Prostate gland (tissue), 2 donors: ENCODE measurements around the gene AKAP13. TPM values are rescaled to one million over a fixed set of nuclear protein-coding genes. Genes with fewer than 3 reads are reported as not detected.
A peak's percentile ranks its signal among the peaks of the same experiment; 100 is the strongest.

ENCODE experiments used
- DNase-seq: peaks from one replicate; pipeline ENCODE4 v3.0.0-alpha.2; 2019; ENCODE audit warnings: low spot score
- H3K27ac ChIP-seq, 2 donors: fragments of 200-600 bp; sonication (generic); 2 replicates each; pipeline ENCODE4 v1.5.1; 2017 to 2019
- H3K27me3 ChIP-seq: fragments of 200-600 bp; sonication (generic); replicated peaks from 2 replicates; pipeline ENCODE4 v1.5.1; 2019; ENCODE audit not compliant: insufficient read depth
- H3K36me3 ChIP-seq, 2 donors: fragments of 200-600 bp; sonication (generic); 1 replicate in 1 of 2; 2 replicates in 1 of 2; pipeline versions ENCODE4 v1.5.1 to v1.8.1; 2017 to 2019
- H3K4me1 ChIP-seq: fragments of 200-600 bp; sonication (generic); replicated peaks from 2 replicates; pipeline ENCODE4 v1.5.1; 2019
- H3K4me3 ChIP-seq, 2 donors: fragments of 200-600 bp; sonication (generic); 2 replicates each; pipeline ENCODE4 v1.5.1; 2017 to 2019
- H3K9me3 ChIP-seq: fragments of 200-600 bp; sonication (generic); 2 replicates; pipeline ENCODE4 v1.5.1; 2017
- POLR2A ChIP-seq: fragments of 450-650 bp; IDR thresholded peaks from one replicate; pipeline ENCODE4 v1.6.1; 2016; ENCODE audit warnings: antibody characterized with exemption, mild to moderate bottlenecking
- POLR2AphosphoS5 ChIP-seq: sonication (generic); formaldehyde crosslinking; IDR thresholded peaks from one replicate; pipeline ENCODE4 v1.6.1; 2017; ENCODE audit warnings: antibody characterized with exemption
- WGBS: methylation state at CpG from one replicate; pipeline ENCODE4 v1.1.5; 2018; 5-methylcytosine and 5-hydroxymethylcytosine counted together
- intact Hi-C: fragments of 100-400 bp; cut with DNase I; formaldehyde crosslinking; loops from one replicate; pipeline ENCODE4 v1.14.2; 2022
- total RNA-seq, 2 donors: library from RNA; depleted of rRNA; stranded (reverse); fragments of >200 nt; gene quantifications; one replicate each; pipeline ENCODE4 v1.1.0, GENCODE V29; 2016
- TF ChIP-seq, protein P1 (sequence below), 4 experiments: fragments of 200-600 bp in 2 of 4; fragments of 450-650 bp in 2 of 4; sonication (generic) in 2 of 4; IDR thresholded peaks; 1 replicate in 3 of 4; 2 replicates in 1 of 4; pipeline ENCODE4 v1.5.1; 2016 to 2019; ENCODE audit warnings: antibody characterized with exemption in 4 of 4, mild to moderate bottlenecking in 2 of 4, moderate library complexity in 2 of 4

The AKAP13 gene
- total RNA-seq, 2 donors from 2014 or later, result 102 to 195 TPM

DNA sequence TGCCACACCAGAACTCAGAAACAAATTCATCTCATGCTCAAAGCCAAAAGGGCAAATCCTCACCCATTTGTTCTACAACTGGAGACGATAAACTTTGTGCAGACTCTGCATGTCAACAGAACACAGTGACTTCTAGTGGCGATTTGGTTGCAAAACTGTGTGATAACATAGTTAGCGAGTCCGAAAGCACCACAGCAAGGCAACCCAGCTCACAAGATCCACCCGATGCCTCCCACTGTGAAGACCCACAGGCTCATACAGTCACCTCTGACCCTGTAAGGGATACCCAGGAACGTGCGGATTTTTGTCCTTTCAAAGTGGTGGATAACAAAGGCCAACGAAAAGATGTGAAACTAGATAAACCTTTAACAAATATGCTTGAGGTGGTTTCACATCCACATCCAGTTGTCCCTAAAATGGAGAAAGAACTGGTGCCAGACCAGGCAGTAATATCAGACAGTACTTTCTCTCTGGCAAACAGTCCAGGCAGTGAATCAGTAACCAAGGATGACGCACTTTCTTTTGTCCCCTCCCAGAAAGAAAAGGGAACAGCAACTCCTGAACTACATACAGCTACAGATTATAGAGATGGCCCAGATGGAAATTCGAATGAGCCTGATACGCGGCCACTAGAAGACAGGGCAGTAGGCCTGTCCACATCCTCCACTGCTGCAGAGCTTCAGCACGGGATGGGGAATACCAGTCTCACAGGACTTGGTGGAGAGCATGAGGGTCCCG is 199.7 kb downstream of the AKAP13 start:
- TF ChIP-seq POLR2A (no peak), POLR2AphosphoS5 (peak; percentile 29)
- TF ChIP-seq, protein P1, sequence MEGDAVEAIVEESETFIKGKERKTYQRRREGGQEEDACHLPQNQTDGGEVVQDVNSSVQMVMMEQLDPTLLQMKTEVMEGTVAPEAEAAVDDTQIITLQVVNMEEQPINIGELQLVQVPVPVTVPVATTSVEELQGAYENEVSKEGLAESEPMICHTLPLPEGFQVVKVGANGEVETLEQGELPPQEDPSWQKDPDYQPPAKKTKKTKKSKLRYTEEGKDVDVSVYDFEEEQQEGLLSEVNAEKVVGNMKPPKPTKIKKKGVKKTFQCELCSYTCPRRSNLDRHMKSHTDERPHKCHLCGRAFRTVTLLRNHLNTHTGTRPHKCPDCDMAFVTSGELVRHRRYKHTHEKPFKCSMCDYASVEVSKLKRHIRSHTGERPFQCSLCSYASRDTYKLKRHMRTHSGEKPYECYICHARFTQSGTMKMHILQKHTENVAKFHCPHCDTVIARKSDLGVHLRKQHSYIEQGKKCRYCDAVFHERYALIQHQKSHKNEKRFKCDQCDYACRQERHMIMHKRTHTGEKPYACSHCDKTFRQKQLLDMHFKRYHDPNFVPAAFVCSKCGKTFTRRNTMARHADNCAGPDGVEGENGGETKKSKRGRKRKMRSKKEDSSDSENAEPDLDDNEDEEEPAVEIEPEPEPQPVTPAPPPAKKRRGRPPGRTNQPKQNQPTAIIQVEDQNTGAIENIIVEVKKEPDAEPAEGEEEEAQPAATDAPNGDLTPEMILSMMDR (IDR thresholded peaks at IDR 0.05), result no peak
- 40% methylated on average over 14 of the region's 14 CpGs for WGBS
- intact Hi-C loops, result loop anchor here (5.0 to 10.0 kb wide), 3 partner anchors 38 to 245 kb away; no protein-coding TSS in a partner anchor
- Histone ChIP-seq H3K4me3 (no peak overlapping the region), H3K9me3 (no peaks in the 10 kb centered on the region), H3K36me3 (no peaks in the 10 kb centered on the region), H3K27me3 (no peaks in the 10 kb centered on the region), H3K27ac (peak overlapping the region; percentile 68 to 70), H3K4me1 (no peaks in the 10 kb centered on the region)
- DNase-seq, result no peak

DNA sequence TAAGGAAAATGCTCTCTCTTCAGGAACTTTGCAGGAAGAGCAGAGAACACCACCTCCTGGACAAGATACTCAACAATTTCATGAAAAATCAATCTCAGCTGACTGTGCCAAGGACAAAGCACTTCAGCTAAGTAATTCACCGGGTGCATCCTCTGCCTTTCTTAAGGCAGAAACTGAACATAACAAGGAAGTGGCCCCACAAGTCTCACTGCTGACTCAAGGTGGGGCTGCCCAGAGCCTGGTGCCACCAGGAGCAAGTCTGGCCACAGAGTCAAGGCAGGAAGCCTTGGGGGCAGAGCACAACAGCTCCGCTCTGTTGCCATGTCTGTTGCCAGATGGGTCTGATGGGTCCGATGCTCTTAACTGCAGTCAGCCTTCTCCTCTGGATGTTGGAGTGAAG is 200.5 kb downstream of the AKAP13 start:
- intact Hi-C loops, result loop anchor here (5.0 to 10.0 kb wide), 3 partner anchors 39 to 246 kb away; no protein-coding TSS in a partner anchor
- Histone ChIP-seq H3K27ac (peak overlapping the region; percentile 68 to 70), H3K9me3 (no peaks in the 10 kb centered on the region), H3K27me3 (no peaks in the 10 kb centered on the region), H3K36me3 (no peaks in the 10 kb centered on the region), H3K4me3 (no peak overlapping the region), H3K4me1 (no peaks in the 10 kb centered on the region)
- TF ChIP-seq POLR2AphosphoS5, result no peak
- no peak for TF ChIP-seq POLR2A
- TF ChIP-seq, protein P1 (IDR thresholded peaks at IDR 0.05), result no peak
- WGBS, result 33% methylated on average over 3 of the region's 3 CpGs
- DNase-seq, result no peak

DNA sequence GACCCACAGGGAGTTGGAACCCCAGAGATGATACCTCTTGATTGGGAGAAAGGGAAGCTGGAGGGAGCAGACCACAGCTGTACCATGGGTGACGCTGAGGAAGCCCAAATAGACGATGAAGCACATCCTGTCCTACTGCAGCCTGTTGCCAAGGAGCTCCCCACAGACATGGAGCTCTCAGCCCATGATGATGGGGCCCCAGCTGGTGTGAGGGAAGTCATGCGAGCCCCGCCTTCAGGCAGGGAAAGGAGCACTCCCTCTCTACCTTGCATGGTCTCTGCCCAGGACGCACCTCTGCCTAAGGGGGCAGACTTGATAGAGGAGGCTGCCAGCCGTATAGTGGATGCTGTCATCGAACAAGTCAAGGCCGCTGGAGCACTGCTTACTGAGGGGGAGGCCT is 201.1 kb downstream of the AKAP13 start:
- intact Hi-C loops, result loop anchor here (5.0 to 10.0 kb wide), 3 partner anchors 39 to 247 kb away; no protein-coding TSS in a partner anchor
- Histone ChIP-seq H3K4me1 (no peaks in the 10 kb centered on the region), H3K27ac (peak overlapping the region; percentile 68 to 70), H3K27me3 (no peaks in the 10 kb centered on the region), H3K9me3 (no peaks in the 10 kb centered on the region), H3K4me3 (no peak overlapping the region), H3K36me3 (no peaks in the 10 kb centered on the region)
- 86% methylated on average over 8 of the region's 8 CpGs for WGBS
- DNase-seq, result no peak
- TF ChIP-seq, protein P1 (IDR thresholded peaks at IDR 0.05), result no peak
- TF ChIP-seq POLR2AphosphoS5 (no peak), POLR2A (no peak)

DNA sequence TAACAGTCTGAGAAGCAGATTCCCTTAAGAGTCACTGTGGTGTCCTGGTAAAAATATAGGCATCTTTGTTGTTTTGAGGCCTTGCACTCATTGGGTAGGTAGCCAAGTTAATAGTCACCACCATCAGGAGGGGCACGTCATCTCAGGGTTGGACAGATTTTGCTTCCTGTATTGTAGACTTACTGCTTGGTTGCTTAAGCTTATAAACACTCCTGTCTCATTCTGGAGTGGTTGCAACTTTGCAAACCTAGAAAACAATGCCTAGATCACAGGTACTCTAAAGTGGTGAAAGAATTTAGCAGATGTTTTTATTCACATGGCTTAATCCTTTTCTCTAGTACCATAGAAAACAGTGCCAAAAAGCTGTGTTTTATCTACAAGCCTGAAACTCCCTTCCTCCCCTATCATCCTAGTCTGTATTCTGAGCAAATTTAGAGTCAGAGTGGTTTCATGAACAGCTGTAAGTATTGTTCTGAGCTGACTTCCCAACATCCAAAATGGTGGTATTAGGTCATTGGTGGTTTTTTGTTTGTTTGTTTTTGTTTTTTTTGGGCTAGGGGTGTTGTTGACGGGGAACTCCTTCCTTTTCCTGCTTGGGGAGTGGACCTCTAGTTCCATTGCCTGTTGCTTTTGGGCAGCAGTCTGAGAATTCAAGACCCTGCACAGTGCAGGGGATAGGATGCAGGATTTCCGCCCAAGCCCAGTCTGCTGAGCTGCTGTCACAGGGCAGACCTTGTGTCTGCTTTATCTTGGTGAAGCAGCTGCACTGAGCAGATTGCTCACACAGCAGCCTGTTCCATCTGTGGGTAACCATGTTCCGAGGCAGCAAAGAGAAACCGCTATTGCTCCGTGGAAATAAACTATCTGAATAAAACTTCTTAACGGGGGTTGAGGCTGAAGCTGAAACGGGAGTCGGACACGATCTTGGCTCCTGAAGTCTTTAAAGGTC is 202.0 kb downstream of the AKAP13 start:
- no peaks in the 10 kb centered on the region for H3K27me3 ChIP-seq
- intact Hi-C loops, result loop anchor here (5.0 to 10.0 kb wide), 3 partner anchors 40 to 248 kb away; no protein-coding TSS in a partner anchor
- 49% methylated on average over 10 of the region's 10 CpGs for WGBS
- H3K27ac ChIP-seq, result peak overlapping the region; percentile 68 to 70
- H3K4me3 ChIP-seq, result peak overlapping the region; percentile 5 to 14
- no peaks in the 10 kb centered on the region for H3K9me3 ChIP-seq
- no peaks in the 10 kb centered on the region for H3K36me3 ChIP-seq
- DNase-seq, result no peak
- TF ChIP-seq, protein P1 (IDR thresholded peaks at IDR 0.05), result no peak
- TF ChIP-seq POLR2AphosphoS5, result peak; percentile 20
- H3K4me1 ChIP-seq, result no peaks in the 10 kb centered on the region
